Measurements from ENCODE around the gene ITGB8. TPM values are rescaled to one million over a fixed set of nuclear protein-coding genes. Genes with fewer than 3 reads are reported as not detected.

Gene ITGB8
- total and polyA plus RNA-seq, 2 of the 4 experiments (the other 2 are of a cell fraction), result 2.6 to 10.2 TPM

DNA sequence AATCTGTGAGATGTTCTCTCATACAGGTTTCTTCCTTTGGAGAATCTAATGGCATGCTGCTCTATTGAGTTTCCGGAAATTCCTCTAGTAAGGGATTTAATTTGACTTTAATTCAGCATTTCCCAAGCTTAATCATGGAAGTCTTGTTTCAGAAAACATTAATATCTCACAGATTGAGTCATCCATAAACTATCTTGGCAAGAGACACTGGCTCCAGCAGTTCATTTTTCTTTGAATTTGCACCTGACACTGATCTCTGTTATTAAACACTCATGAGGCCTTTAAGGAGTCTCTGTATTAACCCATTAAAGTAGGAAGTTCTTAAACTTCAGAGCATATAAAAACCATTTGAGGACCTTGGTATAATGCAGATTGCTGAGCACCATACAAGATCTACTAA, 3.6 kb upstream of the ITGB8 start:
- TF ChIP-seq RCOR1 (IDR thresholded peaks at IDR 0.05; ENCODE audit: insufficient replicate concordance, low read length) (no peak), CEBPB (IDR thresholded peaks at IDR 0.05; ENCODE audit: low read depth, low read length) (no peak), RAD21 (IDR thresholded peaks at IDR 0.05; ENCODE audit: low read length) (no peak), RFX5 (IDR thresholded peaks at IDR 0.05; ENCODE audit: low read depth, low read length) (no peak), MAZ (IDR thresholded peaks at IDR 0.05; ENCODE audit: borderline replicate concordance, low read depth, low read length) (no peak)
- TF ChIP-seq, protein P1, sequence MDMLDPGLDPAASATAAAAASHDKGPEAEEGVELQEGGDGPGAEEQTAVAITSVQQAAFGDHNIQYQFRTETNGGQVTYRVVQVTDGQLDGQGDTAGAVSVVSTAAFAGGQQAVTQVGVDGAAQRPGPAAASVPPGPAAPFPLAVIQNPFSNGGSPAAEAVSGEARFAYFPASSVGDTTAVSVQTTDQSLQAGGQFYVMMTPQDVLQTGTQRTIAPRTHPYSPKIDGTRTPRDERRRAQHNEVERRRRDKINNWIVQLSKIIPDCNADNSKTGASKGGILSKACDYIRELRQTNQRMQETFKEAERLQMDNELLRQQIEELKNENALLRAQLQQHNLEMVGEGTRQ (IDR thresholded peaks at IDR 0.05; ENCODE audit: low read depth, low read length), result no peak
- TF ChIP-seq, protein P2, sequence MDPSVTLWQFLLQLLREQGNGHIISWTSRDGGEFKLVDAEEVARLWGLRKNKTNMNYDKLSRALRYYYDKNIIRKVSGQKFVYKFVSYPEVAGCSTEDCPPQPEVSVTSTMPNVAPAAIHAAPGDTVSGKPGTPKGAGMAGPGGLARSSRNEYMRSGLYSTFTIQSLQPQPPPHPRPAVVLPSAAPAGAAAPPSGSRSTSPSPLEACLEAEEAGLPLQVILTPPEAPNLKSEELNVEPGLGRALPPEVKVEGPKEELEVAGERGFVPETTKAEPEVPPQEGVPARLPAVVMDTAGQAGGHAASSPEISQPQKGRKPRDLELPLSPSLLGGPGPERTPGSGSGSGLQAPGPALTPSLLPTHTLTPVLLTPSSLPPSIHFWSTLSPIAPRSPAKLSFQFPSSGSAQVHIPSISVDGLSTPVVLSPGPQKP (IDR thresholded peaks at IDR 0.05; ENCODE audit: borderline replicate concordance, low read depth, low read length), result no peak
- intact Hi-C loops (cut with micrococcal nuclease) (no loop called here), in situ Hi-C loops (cut with MboI; ENCODE audit: low sequenced_read_pairs) (no loop called here), dilution Hi-C loops (cut with HindIII; ENCODE audit: low sequenced_read_pairs, unreplicated experiment) (no loop called here)
- Histone ChIP-seq H3K56ac (ENCODE audit: extremely low read depth, insufficient read depth, low read length) (no peak overlapping the region), H3K4me3 (ENCODE audit: insufficient read depth, low read depth, low read length) (no peak overlapping the region), H2BK5ac (ENCODE audit: low read depth, low read length, poor library complexity, severe bottlenecking) (no peak overlapping the region), H4K91ac (ENCODE audit: insufficient read depth, low read depth, low read length) (no peak overlapping the region), H2BK15ac (ENCODE audit: low read depth, low read length) (no peak overlapping the region), H3K9ac (ENCODE audit: low read depth, low read length) (no peak overlapping the region), H4K5ac (ENCODE audit: low read depth, low read length) (no peak overlapping the region), H3K27ac (ENCODE audit: insufficient read depth, low read length) (no peak overlapping the region), H2BK120ac (ENCODE audit: low read depth, low read length) (peak overlapping the region; percentile 17; the same call in 1 of the 2 replicates), H3K4me1 (ENCODE audit: control insufficient read depth, insufficient read depth, low read length) (peaks cover 2% of the 10 kb centered on the region; the same call in 1 of the 2 replicates), H3K18ac (ENCODE audit: low read depth, low read length) (peak overlapping the region; percentile 21; the same call in 1 of the 2 replicates), H2AFZ (replicated peaks; ENCODE audit: low read length, poor library complexity) (no peak overlapping the region), H4K8ac (ENCODE audit: low read depth in 2 of 2, low read length in 2 of 2) (peak overlapping the region in 1 of 2 experiments; percentile 36; a peak in 1 of 4 replicates), H3K23ac (ENCODE audit: low read depth, low read length) (no peak overlapping the region), H2BK20ac (ENCODE audit: low read depth, low read length) (peak overlapping the region; percentile 3; the same call in 1 of the 2 replicates), H3K9me3 (ENCODE audit: control insufficient read depth, insufficient read depth, low read length) (no peaks in the 10 kb centered on the region), H2AK9ac (replicated peaks; ENCODE audit: low read depth, low read length, poor library complexity) (no peak overlapping the region), H3K27me3 (ENCODE audit: control insufficient read depth, insufficient read depth, low read length) (no peaks in the 10 kb centered on the region), H3K36me3 (ENCODE audit: control insufficient read depth, insufficient read depth, low read length) (no peaks in the 10 kb centered on the region), H4K20me1 (ENCODE audit: insufficient read depth, low read length) (no peaks in the 10 kb centered on the region), H3K14ac (replicated peaks; ENCODE audit: low read depth, low read length) (no peak overlapping the region; the same call in 1 of the 2 replicates), H3K79me1 (ENCODE audit: low read depth in 1 of 2, low read length in 2 of 2) (no peaks in the 10 kb centered on the region), H3K4me2 (ENCODE audit: low read depth, low read length) (no peak overlapping the region), H2AK5ac (ENCODE audit: low read depth, low read length) (no peak overlapping the region), H3K9me1 (ENCODE audit: insufficient read depth, low read length) (0 out of 2 replicates have a peak, but pooled peaks cover 2% of the 10 kb centered on the region), H3K4ac (ENCODE audit: low read depth, low read length) (no peak overlapping the region)
- POLR2A ChIA-PET (ENCODE audit: unreplicated experiment), result no interaction called here
- ATAC-seq (ENCODE audit: low read depth) (no peak), DNase-seq (peak; percentile 82)
- no TSS peak for BruUV-seq (replicated peaks)
- no CpG with 5 or more reads among the region's 1 CpG for WGBS, 2 experiments (ENCODE audit: extremely low coverage in 2 of 2, insufficient read length in 1 of 2)
- CTCF ChIA-PET, result interaction anchor here (1.3 kb wide), 1 partner anchor 8 kb away, joined by 4 read pairs; no protein-coding TSS in a partner anchor

Measured in IMR-90 (cell line).